DOHH2 (cell line): ENCODE results near the gene CKM.
"Not testable (repeated sequence)": the region's sequence is repeated elsewhere in the genome, so short reads cannot be mapped to it uniquely, and the experiment has no call there.

Experiments
- H3F3A ChIP-seq: fragments of 200-600 bp; sonication (generic), shearing (Covaris generic); 2 replicates; pipeline ENCODE4 v1.6.0; 2016; ENCODE audit warnings: antibody characterized with exemption, mild to moderate bottlenecking; ENCODE audit not compliant: control insufficient read depth, insufficient read depth
- H3K27ac ChIP-seq: fragments of 200-600 bp; sonication (generic); 2 replicates; pipeline ENCODE4 v1.5.1; 2014; ENCODE audit warnings: low read depth, mild to moderate bottlenecking, low read length, moderate library complexity
- H3K27me3 ChIP-seq: fragments of 200-600 bp; sonication (generic); 2 replicates; pipeline ENCODE4 v1.6.1; 2014; ENCODE audit warnings: mild to moderate bottlenecking, low read length, mixed read lengths; ENCODE audit not compliant: control insufficient read depth
- H3K36me3 ChIP-seq: fragments of 200-600 bp; sonication (generic); 2 replicates; pipeline ENCODE4 v1.6.1; 2014; ENCODE audit warnings: mild to moderate bottlenecking, low read length, moderate library complexity, mixed read lengths; ENCODE audit not compliant: control insufficient read depth
- H3K4me1 ChIP-seq: fragments of 200-600 bp; sonication (generic); 2 replicates; pipeline ENCODE4 v1.6.1; 2014; ENCODE audit warnings: mild to moderate bottlenecking, low read length, mixed read lengths; ENCODE audit not compliant: control insufficient read depth
- H3K4me2 ChIP-seq: fragments of 200-600 bp; sonication (generic); 2 replicates; pipeline ENCODE4 v1.6.0; 2014; ENCODE audit warnings: mild to moderate bottlenecking, low read length, moderate library complexity
- H3K4me3 ChIP-seq: fragments of 200-600 bp; sonication (generic); 2 replicates; pipeline ENCODE4 v1.5.1; 2014; ENCODE audit warnings: mild to moderate bottlenecking, low read length, mixed read lengths
- H3K79me2 ChIP-seq: fragments of 200-600 bp; sonication (generic); 2 replicates; pipeline ENCODE4 v1.6.1; 2014; ENCODE audit warnings: mild to moderate bottlenecking, low read length, mixed read lengths; ENCODE audit not compliant: control insufficient read depth
- H3K9me2 ChIP-seq: fragments of 200-600 bp; sonication (generic); replicated peaks from 2 replicates; pipeline ENCODE4 v1.6.1; 2014; ENCODE audit warnings: mild to moderate bottlenecking, low read length, mixed read lengths; ENCODE audit not compliant: control insufficient read depth
- H3K9me3 ChIP-seq: fragments of 200-600 bp; sonication (generic); 2 replicates; pipeline ENCODE4 v1.6.1; 2014; ENCODE audit warnings: antibody characterized with exemption, low read length, mixed read lengths; ENCODE audit not compliant: control insufficient read depth, insufficient read depth
- H4K20me1 ChIP-seq: fragments of 200-600 bp; sonication (generic); 2 replicates; pipeline ENCODE4 v1.6.0; 2014; ENCODE audit warnings: low read depth, mild to moderate bottlenecking, antibody characterized with exemption, low read length, moderate library complexity; ENCODE audit not compliant: control insufficient read depth, insufficient read depth
- CTCF ChIP-seq: fragments of 200-600 bp; sonication (generic); IDR thresholded peaks from one replicate; pipeline ENCODE4 v1.5.1; 2014; ENCODE audit warnings: antibody characterized with exemption, mild to moderate bottlenecking, low read depth, low read length; ENCODE audit not compliant: poor library complexity, severe bottlenecking
- EZH2phosphoT487 ChIP-seq: fragments of 200-600 bp; sonication (generic); IDR thresholded peaks from 2 replicates; pipeline ENCODE4 v1.6.1; 2017; ENCODE audit warnings: borderline replicate concordance, mild to moderate bottlenecking, antibody characterized with exemption, low read length, moderate library complexity, mixed read lengths

CKM gene

GRCh38 chr19:45340232-45340898 lies 17.7 kb upstream of the CKM start, which contains the start of gene KLC3:
Gene KLC3 (plus strand): TSS chr19:45340750. CDS start chr19:45345542, 4,792 bp downstream.
- H3K4me3 ChIP-seq = peak within 1 kb of the TSS; percentile 17; the same call in 1 of the 2 replicates
- H3K27ac ChIP-seq = no peak within 1 kb of the TSS

GRCh38 chr19:45339629-45340028 lies 17.0 kb upstream of the CKM start:
- Histone ChIP-seq H3K36me3 (no peaks in the 10 kb centered on the region), H3K9me3 (no peaks in the 10 kb centered on the region), H3K4me2 (no peak overlapping the region), H3K27ac (no peak overlapping the region), H3K9me2 (no peaks in the 10 kb centered on the region), H3F3A (no peaks in the 10 kb centered on the region; the same call in 1 of the 2 replicates), H3K79me2 (no peaks in the 10 kb centered on the region), H3K4me1 (peaks cover 8% of the 10 kb centered on the region), H4K20me1 (no peaks in the 10 kb centered on the region), H3K4me3 (no peak overlapping the region), H3K27me3 (peaks cover 4% of the 10 kb centered on the region; the same call in 1 of the 2 replicates)
- TF ChIP-seq CTCF (no peak), EZH2phosphoT487 (no peak)

More at GRCh38 chr19:45340232-45340898, 17.7 kb upstream of the CKM start, which contains the start of gene KLC3:
- Histone ChIP-seq H4K20me1 (no peaks in the 10 kb centered on the region), H3K4me1 (peaks cover 8% of the 10 kb centered on the region), H3K79me2 (no peaks in the 10 kb centered on the region), H3K36me3 (no peaks in the 10 kb centered on the region), H3F3A (no peaks in the 10 kb centered on the region; the same call in 1 of the 2 replicates), H3K9me3 (no peaks in the 10 kb centered on the region), H3K27me3 (peaks cover 4% of the 10 kb centered on the region; the same call in 1 of the 2 replicates), H3K9me2 (no peaks in the 10 kb centered on the region), H3K4me2 (peak within 1 kb of the TSS; percentile 50)
- TF ChIP-seq CTCF = no peak
- no peak for TF ChIP-seq EZH2phosphoT487

GRCh38 chr19:45336696-45337251 lies 14.1 kb upstream of the CKM start:
- Histone ChIP-seq H3K4me2 (no peak overlapping the region), H3K27ac (no peak overlapping the region), H3K27me3 (peaks cover 4% of the 10 kb centered on the region; the same call in 1 of the 2 replicates), H3K4me3 (no peak overlapping the region), H3K79me2 (no peaks in the 10 kb centered on the region), H4K20me1 (no peaks in the 10 kb centered on the region), H3K4me1 (peaks cover 8% of the 10 kb centered on the region), H3K9me3 (no peaks in the 10 kb centered on the region), H3K9me2 (no peaks in the 10 kb centered on the region), H3F3A (no peaks in the 10 kb centered on the region; the same call in 1 of the 2 replicates), H3K36me3 (no peaks in the 10 kb centered on the region)
- TF ChIP-seq CTCF (no peak), EZH2phosphoT487 (no peak)

- not testable (repeated sequence) for H3K9me3 ChIP-seq, H3K4me1 ChIP-seq, H4K20me1 ChIP-seq, H3K79me2 ChIP-seq, H3K36me3 ChIP-seq, H3K9me2 ChIP-seq, H3K4me2 ChIP-seq, H3K27me3 ChIP-seq, H3K4me3 ChIP-seq, H3K27ac ChIP-seq, H3F3A ChIP-seq
These were observed 12.2 kb upstream of the CKM start for GRCh38 chr19:45334881-45335280.
